22Rv1 (cell line): ENCODE measurements around the gene HIVEP3.

Experiments
- H3K27ac ChIP-seq: fragments of 450-650 bp; 2 replicates; pipeline ENCODE4 v1.5.1; 2017
- CTCF ChIP-seq: fragments of 450-650 bp; IDR thresholded peaks from 2 replicates; pipeline ENCODE4 v1.5.1; 2017; ENCODE audit warnings: mild to moderate bottlenecking
- ZFX ChIP-seq: fragments of 450-650 bp; IDR thresholded peaks from 2 replicates; pipeline ENCODE4 v1.6.1; 2017; ENCODE audit warnings: antibody characterized with exemption, borderline replicate concordance

The HIVEP3 gene

GRCh38 chr1:41502912-41503311, 415.8 kb downstream of the HIVEP3 start:
- TF ChIP-seq CTCF, result no peak
- H3K27ac ChIP-seq, result peak overlapping the region; percentile 98; the same call in 1 of the 2 replicates

GRCh38 chr1:41501581-41501980, 417.1 kb downstream of the HIVEP3 start:
- TF ChIP-seq ZFX, result no peak
- TF ChIP-seq CTCF, result no peak; the same call in 1 of the 2 replicates
- peak overlapping the region; percentile 98 for H3K27ac ChIP-seq

GRCh38 chr1:41500781-41501518, 417.8 kb downstream of the HIVEP3 start:
- TF ChIP-seq CTCF (peak; percentile 28; the same call in 1 of the 2 replicates), ZFX (no peak)
- peak overlapping the region; percentile 98 for H3K27ac ChIP-seq

GRCh38 chr1:41500378-41500777, 418.3 kb downstream of the HIVEP3 start:
- H3K27ac ChIP-seq, result peak overlapping the region; percentile 98
- TF ChIP-seq CTCF (no peak), ZFX (no peak)

- no peak for TF ChIP-seq CTCF
- no peak for TF ChIP-seq ZFX
- H3K27ac ChIP-seq, result peak overlapping the region; percentile 98
Observed at GRCh38 chr1:41499591-41499990, 419.1 kb downstream of the HIVEP3 start.

GRCh38 chr1:41498804-41499203, 419.9 kb downstream of the HIVEP3 start:
- TF ChIP-seq ZFX (no peak), CTCF (no peak)
- H3K27ac ChIP-seq, result peak overlapping the region; percentile 98

- TF ChIP-seq CTCF, result no peak
- TF ChIP-seq ZFX, result no peak
- peak overlapping the region; percentile 98 for H3K27ac ChIP-seq
Observed at GRCh38 chr1:41498391-41498790, 420.3 kb downstream of the HIVEP3 start.
